T-cell (primary cell): ENCODE results near the gene STEAP2. TPM values are rescaled to one million over a fixed set of nuclear protein-coding genes. Genes with fewer than 3 reads are reported as not detected.

Source experiments
- ATAC-seq, 4 experiments: fragments of 200-7000 bp in 3 of 4; fragments of 150-1000 bp in 1 of 4; cut with Tn5 transposase; replicated peaks in 1 of 4; 1 replicate in 3 of 4; 2 replicates in 1 of 4; pipeline ENCODE4 v1.10.0; 2021; ENCODE audit warnings: moderate library complexity in 3 of 4, mild to moderate bottlenecking in 2 of 4, moderate number of reproducible peaks in 1 of 4
- CTCF ChIA-PET, 2 donors: fragments of 300-600 bp; sonication (Branson Sonifier 250); formaldehyde crosslinking; loops; one replicate each; lab custom pipeline; 2022; ENCODE audit warnings: antibody characterized with exemption in 2 of 2; lab: Charles Lee
- POLR2A ChIA-PET, 2 donors: fragments of 300-600 bp; sonication (Branson Sonifier 250); formaldehyde crosslinking; loops; one replicate each; lab custom pipeline; 2022; ENCODE audit warnings: antibody characterized with exemption in 2 of 2; lab: Charles Lee
- DNase-seq, 35 experiments: peaks; one replicate each; pipeline versions ENCODE4 v3.0.0 to v3.0.0-alpha.2; 2013 to 2023
- H3K27ac ChIP-seq: one replicate; pipeline ENCODE4 v1.5.1; 2013; ENCODE audit warnings: low read length
- H3K27me3 ChIP-seq, 2 experiments: replicated peaks in 1 of 2; 1 replicate in 1 of 2; 2 replicates in 1 of 2; pipeline versions ENCODE4 v1.6.1 to v1.7.0; 2013; ENCODE audit warnings: low read length in 1 of 2, mixed read lengths in 1 of 2; ENCODE audit not compliant: control insufficient read depth in 2 of 2, insufficient read depth in 2 of 2; ENCODE audit errors: extremely low read depth in 1 of 2
- H3K36me3 ChIP-seq, 2 donors: 1 replicate in 1 of 2; 2 replicates in 1 of 2; pipeline versions ENCODE4 v1.6.1 to v1.7.0; 2013; ENCODE audit warnings: low read length in 1 of 2; ENCODE audit not compliant: control insufficient read depth in 2 of 2, insufficient read depth in 1 of 2; ENCODE audit errors: extremely low read depth in 1 of 2
- H3K4me1 ChIP-seq, 2 experiments: 1 replicate in 1 of 2; 2 replicates in 1 of 2; pipeline versions ENCODE4 v1.6.1 to v1.7.0; 2013; ENCODE audit warnings: low read length in 2 of 2, mixed read lengths in 1 of 2; ENCODE audit not compliant: insufficient read depth in 2 of 2, control insufficient read depth in 1 of 2; ENCODE audit errors: extremely low read depth in 1 of 2
- H3K4me3 ChIP-seq, 2 donors: 1 replicate in 1 of 2; 2 replicates in 1 of 2; pipeline versions ENCODE4 v1.5.1 to v1.7.0; 2013; ENCODE audit warnings: mild to moderate bottlenecking in 2 of 2, low read length in 1 of 2, moderate library complexity in 1 of 2; ENCODE audit not compliant: control insufficient read depth in 1 of 2; ENCODE audit errors: extremely low read depth in 1 of 2
- H3K9me3 ChIP-seq: 2 replicates; pipeline ENCODE4 v1.7.0; 2013
- H3K27ac Mint-ChIP-seq, 2 donors: one replicate each; pipeline ENCODE4 v1.8.0; 2020 to 2021; ENCODE audit warnings: mild to moderate bottlenecking in 2 of 2, mixed read lengths in 2 of 2
- H3K27me3 Mint-ChIP-seq, 2 donors: one replicate each; pipeline ENCODE4 v1.8.0; 2021 to 2022; ENCODE audit warnings: mixed read lengths in 2 of 2
- H3K36me3 Mint-ChIP-seq: one replicate; pipeline ENCODE4 v1.8.0; 2021; ENCODE audit warnings: mixed read lengths
- H3K4me1 Mint-ChIP-seq, 3 donors: one replicate each; pipeline ENCODE4 v1.8.0; 2020 to 2022; ENCODE audit warnings: mixed read lengths in 3 of 3, mild to moderate bottlenecking in 1 of 3
- H3K4me3 Mint-ChIP-seq, 3 donors: one replicate each; pipeline ENCODE4 v1.8.0; 2020 to 2022; ENCODE audit warnings: mild to moderate bottlenecking in 3 of 3, mixed read lengths in 3 of 3, moderate library complexity in 3 of 3
- H3K9me3 Mint-ChIP-seq, 3 donors: one replicate each; pipeline ENCODE4 v1.8.0; 2020 to 2022; ENCODE audit warnings: mixed read lengths in 3 of 3
- WGBS: methylation state at CpG from one replicate; pipeline ENCODE4 v1.1.5; 2013; ENCODE audit warnings: missing lambda C conversion rate; ENCODE audit not compliant: insufficient coverage; 5-methylcytosine and 5-hydroxymethylcytosine counted together
- total RNA-seq, 35 experiments: library from RNA in 6 of 35; stranded (reverse) in 6 of 35; fragments of 120-200 nt in 1 of 35; gene quantifications; one replicate each; pipeline versions ENCODE4 v1.2.1 to v1.2.4 and lab custom pipeline; 2013 to 2026

The STEAP2 gene
- total RNA-seq, 5 donors from 2014 or later (not counting 1 experiment from before 2014, with no cell fraction given), result 0.19 to 0.20 TPM; not detected in 3

GRCh38 chr7:90216080-90216674, 4.6 kb downstream of the STEAP2 start:
- Histone ChIP-seq H3K36me3 (no peaks in the 10 kb centered on the region), H3K4me1 (peaks cover 0 to 7% of the 10 kb centered on the region in 2 experiments), H3K27ac (no peak overlapping the region), H3K9me3 (no peaks in the 10 kb centered on the region), H3K4me3 (no peak overlapping the region), H3K27me3 (peaks cover 8 to 14% of the 10 kb centered on the region in 2 experiments)
- Mint-ChIP-seq H3K4me1 (peaks cover 0 to 1% (median under 1%) of the 10 kb centered on the region in 3 donors), H3K27me3 (peaks cover 18 to 21% of the 10 kb centered on the region in 2 donors), H3K9me3 (peaks cover 0 to 10% (median 0%) of the 10 kb centered on the region in 3 donors), H3K36me3 (no peaks in the 10 kb centered on the region), H3K27ac (no peak overlapping the region), H3K4me3 (no peak overlapping the region)
- CTCF ChIA-PET, result no interaction called here
- ATAC-seq (no peak), DNase-seq (no peak)
- POLR2A ChIA-PET, result no interaction called here
- WGBS, result 75% methylated on average over 2 of the region's 6 CpGs

GRCh38 chr7:90216771-90217170, 5.2 kb downstream of the STEAP2 start:
- Histone ChIP-seq H3K9me3 (no peaks in the 10 kb centered on the region), H3K36me3 (no peaks in the 10 kb centered on the region), H3K27me3 (peaks cover 8 to 9% of the 10 kb centered on the region in 2 experiments), H3K4me1 (peaks cover 0 to 2% of the 10 kb centered on the region in 2 experiments), H3K4me3 (no peak overlapping the region), H3K27ac (no peak overlapping the region)
- ChIA-PET POLR2A (no interaction called here), CTCF (no interaction called here)
- no CpG with 5 or more reads among the region's 2 CpGs for WGBS
- DNase-seq, result no peak
- H3K36me3 Mint-ChIP-seq, result no peaks in the 10 kb centered on the region
- no peaks in the 10 kb centered on the region for H3K4me1 Mint-ChIP-seq
- H3K27ac Mint-ChIP-seq, result no peak overlapping the region
- no peak for ATAC-seq
- H3K4me3 Mint-ChIP-seq, result no peak overlapping the region
- peaks cover 0 to 10% (median 0%) of the 10 kb centered on the region in 3 donors for H3K9me3 Mint-ChIP-seq
- peaks cover 20 to 21% of the 10 kb centered on the region in 2 donors for H3K27me3 Mint-ChIP-seq

GRCh38 chr7:90222390-90222789, 10.8 kb downstream of the STEAP2 start:
- ATAC-seq (no peak), DNase-seq (no peak)
- Histone ChIP-seq H3K4me1 (no peaks in the 10 kb centered on the region), H3K27ac (no peak overlapping the region), H3K4me3 (no peak overlapping the region), H3K9me3 (no peaks in the 10 kb centered on the region), H3K27me3 (peaks cover 0 to 3% of the 10 kb centered on the region in 2 experiments), H3K36me3 (no peaks in the 10 kb centered on the region)
- ChIA-PET CTCF (no interaction called here), POLR2A (no interaction called here)
- H3K27me3 Mint-ChIP-seq, result peaks cover 24 to 55% of the 10 kb centered on the region in 2 donors
- H3K27ac Mint-ChIP-seq, result no peak overlapping the region
- no peak overlapping the region for H3K4me3 Mint-ChIP-seq
- no peaks in the 10 kb centered on the region for H3K36me3 Mint-ChIP-seq
- peaks cover 0 to 10% (median 0%) of the 10 kb centered on the region in 3 donors for H3K9me3 Mint-ChIP-seq
- no peaks in the 10 kb centered on the region for H3K4me1 Mint-ChIP-seq

GRCh38 chr7:90222811-90223725, 11.5 kb downstream of the STEAP2 start:
- no peak for DNase-seq
- Mint-ChIP-seq H3K27ac (no peak overlapping the region), H3K4me1 (no peaks in the 10 kb centered on the region), H3K9me3 (peaks cover 0 to 10% (median 0%) of the 10 kb centered on the region in 3 donors), H3K36me3 (no peaks in the 10 kb centered on the region), H3K4me3 (no peak overlapping the region), H3K27me3 (peaks cover 24 to 55% of the 10 kb centered on the region in 2 donors)
- Histone ChIP-seq H3K36me3 (no peaks in the 10 kb centered on the region), H3K27me3 (peaks cover 0 to 3% of the 10 kb centered on the region in 2 experiments), H3K4me3 (no peak overlapping the region), H3K4me1 (no peaks in the 10 kb centered on the region), H3K27ac (no peak overlapping the region), H3K9me3 (no peaks in the 10 kb centered on the region)
- ChIA-PET CTCF (no interaction called here), POLR2A (no interaction called here)
- WGBS, result 100% methylated on average over 1 of the region's 5 CpGs
- ATAC-seq, result no peak

GRCh38 chr7:90224195-90224594, 12.7 kb downstream of the STEAP2 start:
- Mint-ChIP-seq H3K27me3 (peaks cover 32 to 59% of the 10 kb centered on the region in 2 donors), H3K4me1 (no peaks in the 10 kb centered on the region), H3K4me3 (no peak overlapping the region), H3K27ac (no peak overlapping the region), H3K36me3 (no peaks in the 10 kb centered on the region), H3K9me3 (peaks cover 0 to 4% (median 0%) of the 10 kb centered on the region in 3 donors)
- H3K9me3 ChIP-seq, result no peaks in the 10 kb centered on the region
- no peaks in the 10 kb centered on the region for H3K36me3 ChIP-seq
- WGBS, result 50% methylated on average over 3 of the region's 3 CpGs
- ATAC-seq, result no peak
- no peak for DNase-seq
- H3K4me3 ChIP-seq, result no peak overlapping the region
- peaks cover 0 to 3% of the 10 kb centered on the region in 2 experiments for H3K27me3 ChIP-seq
- ChIA-PET POLR2A (no interaction called here), CTCF (no interaction called here)
- no peaks in the 10 kb centered on the region for H3K4me1 ChIP-seq
- no peak overlapping the region for H3K27ac ChIP-seq

- Mint-ChIP-seq H3K27ac (no peak overlapping the region), H3K36me3 (no peaks in the 10 kb centered on the region), H3K9me3 (peaks cover 0 to 4% (median 0%) of the 10 kb centered on the region in 3 donors), H3K4me3 (no peak overlapping the region), H3K4me1 (no peaks in the 10 kb centered on the region), H3K27me3 (peaks cover 29 to 50% of the 10 kb centered on the region in 2 donors)
- peaks cover 0 to 3% of the 10 kb centered on the region in 2 experiments for H3K27me3 ChIP-seq
- no peaks in the 10 kb centered on the region for H3K9me3 ChIP-seq
- POLR2A ChIA-PET, result no interaction called here
- ATAC-seq, result no peak
- H3K4me3 ChIP-seq, result no peak overlapping the region
- no CpG with 5 or more reads among the region's 3 CpGs for WGBS
- no peaks in the 10 kb centered on the region for H3K4me1 ChIP-seq
- H3K27ac ChIP-seq, result no peak overlapping the region
- DNase-seq, result no peak
- CTCF ChIA-PET, result no interaction called here
- H3K36me3 ChIP-seq, result no peaks in the 10 kb centered on the region
Observed at GRCh38 chr7:90225181-90225580, 13.6 kb downstream of the STEAP2 start.
